ENCODE measurements around the gene PTPRK.

GRCh38 chr6:128452713-128453112 lies 67.7 kb downstream of the PTPRK start:
- TF ChIP-seq CTCF (IDR thresholded peaks at IDR 0.05) (no peak), ZFX (IDR thresholded peaks at IDR 0.05; ENCODE audit: borderline replicate concordance) (no peak)

Measured in 22Rv1 (cell line).